Mucosa of stomach (tissue), 1 donor: Measurements from ENCODE around the gene C16orf86.

Experiments used
- H3K27me3 ChIP-seq: one replicate; pipeline ENCODE4 v1.7.0; 2013; ENCODE audit warnings: mild to moderate bottlenecking, low read length; ENCODE audit not compliant: control insufficient read depth, insufficient read depth
- H3K36me3 ChIP-seq: one replicate; pipeline ENCODE4 v1.7.0; 2013; ENCODE audit warnings: low read length; ENCODE audit not compliant: control insufficient read depth, insufficient read depth
- H3K4me1 ChIP-seq: one replicate; pipeline ENCODE4 v1.7.0; 2013; ENCODE audit warnings: mild to moderate bottlenecking, low read length; ENCODE audit not compliant: control insufficient read depth, insufficient read depth
- H3K4me3 ChIP-seq: one replicate; pipeline ENCODE4 v1.7.0; 2013; ENCODE audit warnings: low read length
- H3K9ac ChIP-seq: one replicate; pipeline ENCODE4 v1.7.0; 2013; ENCODE audit warnings: mild to moderate bottlenecking, low read length, moderate library complexity
- H3K9me3 ChIP-seq: one replicate; pipeline ENCODE4 v1.7.0; 2013; ENCODE audit warnings: mild to moderate bottlenecking, low read length, moderate library complexity; ENCODE audit not compliant: control insufficient read depth
- donor health status: Pancreatic carcinoma.

C16orf86 gene

DNA sequence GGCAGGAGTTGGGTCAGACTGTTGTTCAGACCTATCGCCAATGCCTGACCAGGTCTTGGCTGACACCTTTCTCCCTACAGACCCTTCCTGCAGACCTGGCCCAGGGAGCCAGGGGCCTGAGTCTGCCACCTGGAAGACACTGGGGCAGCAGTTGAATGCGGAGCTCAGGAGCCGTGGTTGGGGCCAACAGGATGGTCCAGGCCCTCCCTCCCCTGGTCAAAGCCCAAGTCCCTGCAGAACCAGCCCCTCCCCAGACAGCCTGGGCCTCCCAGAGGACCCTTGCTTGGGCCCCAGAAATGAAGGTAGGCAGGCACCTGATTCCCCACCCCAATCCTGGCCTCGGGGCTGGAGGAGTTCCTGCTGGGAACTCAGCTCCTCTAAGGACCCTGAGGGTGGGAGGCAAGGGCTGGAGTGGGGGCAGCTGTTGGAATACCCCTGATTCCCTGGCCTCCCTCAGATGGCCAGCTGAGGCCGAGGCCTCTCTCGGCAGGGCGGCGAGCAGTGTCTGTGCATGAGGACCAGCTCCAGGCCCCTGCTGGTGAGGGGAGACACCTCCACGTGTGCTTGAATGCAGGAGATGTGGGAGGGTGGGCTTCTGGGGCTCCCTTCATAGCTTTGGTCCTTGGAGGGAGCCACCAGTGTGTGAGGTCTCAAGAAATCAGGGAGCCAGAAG is 10.1 kb upstream of the C16orf86 start:
- Histone ChIP-seq H3K27me3 (peaks cover 39% of the 10 kb centered on the region), H3K4me3 (no peak overlapping the region), H3K36me3 (no peaks in the 10 kb centered on the region)

DNA sequence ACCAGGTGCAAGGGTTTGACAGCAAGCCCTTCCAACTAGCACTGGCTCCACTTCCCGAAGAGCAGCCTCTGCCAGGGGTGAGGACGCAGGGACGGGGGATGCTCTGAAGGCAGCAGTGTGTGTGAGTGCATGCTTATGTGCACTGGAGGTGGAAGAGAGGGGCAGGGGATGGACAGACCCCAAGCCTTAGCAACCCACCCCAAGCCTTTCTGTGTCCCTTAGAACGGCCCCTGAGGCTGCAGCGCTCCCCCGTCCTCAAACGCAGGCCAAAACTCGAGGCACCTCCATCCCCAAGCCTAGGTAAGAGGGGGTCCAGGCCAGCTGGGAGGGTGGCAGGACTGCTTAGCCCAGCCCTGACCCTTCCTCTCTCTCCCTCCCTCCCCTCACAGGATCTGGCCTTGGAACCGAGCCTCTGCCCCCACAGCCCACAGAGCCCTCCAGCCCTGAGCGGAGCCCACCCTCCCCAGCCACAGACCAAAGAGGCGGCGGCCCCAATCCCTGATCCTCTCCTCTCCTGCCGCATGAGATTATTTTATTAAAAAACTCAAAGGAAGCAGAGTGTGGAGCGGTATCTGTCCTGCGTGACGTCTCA is 9.5 kb upstream of the C16orf86 start:
- H3K36me3 ChIP-seq: no peaks in the 10 kb centered on the region
- H3K9me3 ChIP-seq: no peaks in the 10 kb centered on the region
- H3K4me3 ChIP-seq: no peak overlapping the region
- no peak overlapping the region for H3K9ac ChIP-seq
- peaks cover 20% of the 10 kb centered on the region for H3K4me1 ChIP-seq
- H3K27me3 ChIP-seq: peaks cover 33% of the 10 kb centered on the region

More for the DNA sequence above, 10.1 kb upstream of the C16orf86 start:
- H3K9ac ChIP-seq: no peak overlapping the region
- H3K9me3 ChIP-seq: no peaks in the 10 kb centered on the region
- H3K4me1 ChIP-seq: peaks cover 18% of the 10 kb centered on the region

GRCh38 chr16:67657751-67658518 is 8.7 kb upstream of the C16orf86 start:
- H3K9me3 ChIP-seq: no peaks in the 10 kb centered on the region
- H3K4me1 ChIP-seq: peaks cover 20% of the 10 kb centered on the region
- H3K27me3 ChIP-seq: peaks cover 29% of the 10 kb centered on the region
- H3K9ac ChIP-seq: no peak overlapping the region
- H3K4me3 ChIP-seq: no peak overlapping the region
- H3K36me3 ChIP-seq: no peaks in the 10 kb centered on the region

DNA sequence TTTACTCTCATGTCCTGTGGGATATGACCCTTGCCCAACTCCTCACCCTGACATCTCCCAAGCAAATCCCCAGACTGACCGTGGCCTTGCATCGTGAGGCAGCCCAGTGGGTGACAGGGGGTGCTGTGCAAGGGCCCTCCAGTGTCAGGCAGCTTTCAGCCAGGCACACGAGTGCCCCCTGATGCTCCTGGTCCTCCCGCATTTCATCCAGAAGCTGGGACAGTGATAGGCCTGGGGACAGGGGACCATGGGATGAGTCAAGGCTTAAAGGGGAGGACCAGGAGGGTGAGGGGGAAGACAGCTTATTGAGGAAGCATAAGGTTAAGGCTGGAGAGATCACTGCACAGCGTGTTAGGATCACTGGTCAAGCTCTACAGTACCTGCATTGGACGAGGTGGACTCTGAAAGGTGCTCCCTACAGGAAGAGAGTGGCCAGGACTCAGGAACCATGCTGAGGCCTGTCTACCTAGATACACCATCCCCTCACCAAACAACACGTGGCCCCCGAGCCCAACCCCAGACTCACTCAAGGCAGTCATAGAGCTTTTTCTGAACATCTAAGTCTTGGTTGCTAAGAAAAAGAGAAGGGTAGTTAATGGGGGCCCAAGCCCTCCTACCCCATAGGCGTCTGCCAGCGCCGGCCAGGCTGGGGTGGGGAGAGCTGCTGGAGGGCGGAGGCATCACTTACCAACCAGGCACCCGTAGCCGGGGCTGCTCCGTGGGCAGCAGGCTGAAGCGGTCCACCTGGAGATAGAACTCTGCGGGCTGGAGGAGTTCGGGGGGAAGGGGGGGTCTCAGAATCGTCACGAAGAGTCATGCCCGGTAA is 7.6 kb upstream of the C16orf86 start:
- peak overlapping the region; percentile 72 for H3K9ac ChIP-seq
- H3K36me3 ChIP-seq: no peaks in the 10 kb centered on the region
- H3K27me3 ChIP-seq: peaks cover 19% of the 10 kb centered on the region
- H3K4me1 ChIP-seq: peaks cover 15% of the 10 kb centered on the region
- H3K9me3 ChIP-seq: no peaks in the 10 kb centered on the region
- H3K4me3 ChIP-seq: peak overlapping the region; percentile 78

DNA sequence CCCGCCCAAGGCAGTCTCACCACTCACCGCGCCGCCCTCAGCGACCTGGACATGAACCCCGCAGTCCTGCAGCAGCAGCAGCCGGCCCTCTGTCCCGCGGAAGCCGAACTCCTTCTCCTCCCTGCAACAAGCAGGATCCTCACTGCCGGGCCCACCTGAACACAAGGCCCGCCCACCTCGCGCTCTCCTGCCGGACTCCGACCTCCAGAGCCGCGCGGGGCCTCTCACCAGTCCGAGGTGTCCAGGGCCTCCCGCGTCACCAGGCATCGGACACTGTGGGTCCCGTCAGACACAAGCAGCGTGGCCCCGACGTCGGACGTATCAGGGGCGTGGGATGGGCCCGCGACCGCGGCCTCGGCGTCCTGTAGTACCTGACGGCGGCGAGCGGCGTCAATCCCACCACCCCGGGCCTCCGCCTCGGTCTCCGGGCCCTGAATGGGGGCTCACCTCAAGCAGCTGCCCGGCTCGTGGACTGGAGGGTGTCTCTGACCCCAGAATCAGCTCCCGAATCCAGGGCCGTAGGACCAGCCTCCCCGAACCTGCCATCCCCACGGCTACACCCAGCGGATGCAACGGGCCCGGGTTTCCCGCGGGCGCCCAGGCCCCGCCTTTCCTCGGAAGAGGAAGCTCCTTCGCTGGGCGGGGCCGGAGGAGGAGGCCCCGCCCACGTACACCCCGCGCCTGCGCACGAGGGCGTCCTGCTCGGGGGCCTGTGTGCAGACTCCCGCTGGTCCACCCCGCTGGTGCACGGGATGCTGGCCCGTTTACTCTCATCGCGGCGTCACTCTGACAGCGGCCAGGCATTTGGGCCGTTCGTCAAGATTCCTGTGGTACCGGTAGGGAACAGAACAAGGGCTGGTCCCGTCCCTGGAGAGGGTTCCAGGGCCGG is 6.7 kb upstream of the C16orf86 start, which contains the start of gene ACD:
Gene ACD (minus strand): TSS at position 586 of the 889 bp plus-strand sequence. CDS start 40 bp downstream, at position 546.
- H3K9ac ChIP-seq: peak within 1 kb of the TSS; percentile 72
- H3K27me3 ChIP-seq: peaks cover 10% of the 10 kb centered on the region
- no peaks in the 10 kb centered on the region for H3K36me3 ChIP-seq
- H3K9me3 ChIP-seq: no peaks in the 10 kb centered on the region
- peak within 1 kb of the TSS; percentile 78 for H3K4me3 ChIP-seq
- peaks cover 15% of the 10 kb centered on the region for H3K4me1 ChIP-seq

GRCh38 chr16:67660564-67661028 is 6.0 kb upstream of the C16orf86 start, which contains the start of gene PARD6A:
Gene PARD6A (plus strand): TSS chr16:67660960. CDS start chr16:67661039, 79 bp downstream.
- Histone ChIP-seq H3K4me3 (peak within 1 kb of the TSS; percentile 78), H3K9ac (peak within 1 kb of the TSS; percentile 72), H3K9me3 (no peaks in the 10 kb centered on the region), H3K36me3 (no peaks in the 10 kb centered on the region), H3K27me3 (peaks cover 5% of the 10 kb centered on the region), H3K4me1 (peaks cover 17% of the 10 kb centered on the region)

- H3K4me1 ChIP-seq: peaks cover 22% of the 10 kb centered on the region
- no peaks in the 10 kb centered on the region for H3K36me3 ChIP-seq
- no peaks in the 10 kb centered on the region for H3K27me3 ChIP-seq
- no peaks in the 10 kb centered on the region for H3K9me3 ChIP-seq
- H3K4me3 ChIP-seq: peak overlapping the region; percentile 19
- H3K9ac ChIP-seq: peak overlapping the region; percentile 57
These were observed 5.4 kb upstream of the C16orf86 start for GRCh38 chr16:67661101-67661761.

DNA sequence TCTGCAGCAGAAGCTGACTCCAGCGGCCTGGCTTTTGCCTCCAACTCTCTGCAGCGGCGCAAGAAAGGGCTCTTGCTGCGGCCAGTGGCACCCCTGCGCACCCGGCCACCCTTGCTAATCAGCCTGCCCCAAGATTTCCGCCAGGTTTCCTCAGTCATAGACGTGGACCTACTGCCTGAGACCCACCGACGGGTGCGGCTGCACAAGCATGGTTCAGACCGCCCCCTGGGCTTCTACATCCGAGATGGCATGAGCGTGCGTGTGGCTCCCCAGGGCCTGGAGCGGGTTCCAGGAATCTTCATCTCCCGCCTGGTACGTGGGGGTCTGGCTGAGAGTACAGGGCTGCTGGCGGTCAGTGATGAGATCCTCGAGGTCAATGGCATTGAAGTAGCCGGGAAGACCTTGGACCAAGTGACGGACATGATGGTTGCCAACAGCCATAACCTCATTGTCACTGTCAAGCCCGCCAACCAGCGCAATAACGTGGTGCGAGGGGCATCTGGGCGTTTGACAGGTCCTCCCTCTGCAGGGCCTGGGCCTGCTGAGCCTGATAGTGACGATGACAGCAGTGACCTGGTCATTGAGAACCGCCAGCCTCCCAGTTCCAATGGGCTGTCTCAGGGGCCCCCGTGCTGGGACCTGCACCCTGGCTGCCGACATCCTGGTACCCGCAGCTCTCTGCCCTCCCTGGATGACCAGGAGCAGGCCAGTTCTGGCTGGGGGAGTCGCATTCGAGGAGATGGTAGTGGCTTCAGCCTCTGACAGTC is 4.5 kb upstream of the C16orf86 start:
- no peaks in the 10 kb centered on the region for H3K27me3 ChIP-seq
- no peaks in the 10 kb centered on the region for H3K9me3 ChIP-seq
- no peak overlapping the region for H3K9ac ChIP-seq
- no peak overlapping the region for H3K4me3 ChIP-seq
- H3K4me1 ChIP-seq: peaks cover 22% of the 10 kb centered on the region
- no peaks in the 10 kb centered on the region for H3K36me3 ChIP-seq

GRCh38 chr16:67662653-67663010 is 4.0 kb upstream of the C16orf86 start:
- Histone ChIP-seq H3K27me3 (no peaks in the 10 kb centered on the region), H3K9ac (no peak overlapping the region), H3K36me3 (no peaks in the 10 kb centered on the region), H3K4me3 (no peak overlapping the region), H3K9me3 (no peaks in the 10 kb centered on the region), H3K4me1 (peaks cover 27% of the 10 kb centered on the region)
